Upper lobe of left lung (tissue), 6 donors: Measurements from ENCODE around the gene KNSTRN. TPM values are rescaled to one million over a fixed set of nuclear protein-coding genes. Genes with fewer than 3 reads are reported as not detected.

Source experiments
- ATAC-seq, 2 donors: fragments of 200-7000 bp; cut with Tn5 transposase; one replicate each; pipeline ENCODE4 v1.9.1; 2022; ENCODE audit warnings: mild to moderate bottlenecking in 2 of 2, moderate library complexity in 2 of 2; ENCODE audit not compliant: low FRiP score in 2 of 2
- DNase-seq, 2 donors: peaks; one replicate each; pipeline ENCODE4 v3.0.0-alpha.2; 2019 to 2020
- H3K27ac ChIP-seq, 4 donors: fragments of 200-600 bp; sonication (generic); one replicate each; pipeline ENCODE4 v1.5.1; 2016 to 2019
- H3K27me3 ChIP-seq, 4 donors: fragments of 200-600 bp; sonication (generic); one replicate each; pipeline ENCODE4 v1.5.1; 2017 to 2019
- H3K36me3 ChIP-seq, 4 donors: fragments of 200-600 bp; sonication (generic); one replicate each; pipeline ENCODE4 v1.5.1; 2016 to 2019
- H3K4me1 ChIP-seq, 4 donors: fragments of 200-600 bp; sonication (generic); one replicate each; pipeline ENCODE4 v1.5.1; 2018 to 2019
- H3K4me3 ChIP-seq, 4 donors: fragments of 200-600 bp; sonication (generic); one replicate each; pipeline ENCODE4 v1.5.1; 2017 to 2019; ENCODE audit warnings: mild to moderate bottlenecking in 2 of 4, moderate library complexity in 1 of 4
- H3K9me3 ChIP-seq, 4 donors: fragments of 200-600 bp; sonication (generic); one replicate each; pipeline ENCODE4 v1.5.1; 2018 to 2019
- EP300 ChIP-seq, 4 donors: sonication (generic); formaldehyde crosslinking; IDR thresholded peaks; one replicate each; pipeline ENCODE4 v1.5.1; 2017; ENCODE audit warnings: antibody characterized with exemption in 4 of 4, control low read depth in 2 of 4
- POLR2A ChIP-seq, 4 donors: fragments of 450-650 bp; IDR thresholded peaks; one replicate each; pipeline ENCODE4 v1.5.1; 2016 to 2017; ENCODE audit warnings: antibody characterized with exemption in 4 of 4, mild to moderate bottlenecking in 2 of 4
- POLR2AphosphoS5 ChIP-seq, 2 donors: sonication (generic); formaldehyde crosslinking; IDR thresholded peaks; one replicate each; pipeline ENCODE4 v1.5.1; 2017; ENCODE audit warnings: antibody characterized with exemption in 2 of 2
- WGBS, 2 donors: methylation state at CpG; one replicate each; pipeline ENCODE4 v1.1.5; 2017 to 2018; 5-methylcytosine and 5-hydroxymethylcytosine counted together
- total RNA-seq, 6 donors: library from RNA; depleted of rRNA in 4 of 6; stranded (reverse); fragments of >200 nt in 4 of 6; gene quantifications; one replicate each; pipeline versions ENCODE4 v1.1.0 to v1.2.1, GENCODE V29; 2016 to 2021
- TF ChIP-seq, protein P1 (sequence below), 6 experiments: fragments of 450-650 bp in 4 of 6; fragments of 200-600 bp in 2 of 6; sonication (generic) in 2 of 6; IDR thresholded peaks; one replicate each; pipeline ENCODE4 v1.5.1; 2016 to 2019; ENCODE audit warnings: antibody characterized with exemption in 6 of 6
- donor health status: DM: no; HTN: no; CAD: no; lungs with moderate emphysema.
- donor health status: DM: no; HTN: yes; CAD: no; lungs with severe emphysema.

The KNSTRN gene
- total RNA-seq, 6 donors from 2014 or later = 10.6 to 27.6 (median 17.3) TPM

DNA sequence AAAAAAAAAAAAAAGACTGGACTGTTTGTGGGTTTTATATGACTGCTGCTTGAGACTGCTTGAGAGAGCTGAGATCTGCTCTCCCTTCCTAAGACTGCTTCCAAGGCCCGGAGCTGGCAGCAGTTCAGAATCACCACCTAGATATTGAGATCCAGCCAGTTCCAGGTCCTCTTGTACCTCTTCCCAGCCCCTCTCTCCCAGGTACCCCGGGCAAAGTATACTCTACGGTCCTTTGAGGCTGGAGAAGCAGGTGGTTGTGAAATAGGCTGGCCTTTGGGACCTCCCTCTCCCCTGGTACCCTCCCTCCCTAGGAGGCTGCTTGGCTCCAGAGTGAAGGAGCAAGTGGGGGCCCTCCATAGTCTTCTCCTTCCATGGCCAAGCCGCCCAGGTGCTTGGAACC is 45.7 kb downstream of the KNSTRN start:
- TF ChIP-seq, protein P1, sequence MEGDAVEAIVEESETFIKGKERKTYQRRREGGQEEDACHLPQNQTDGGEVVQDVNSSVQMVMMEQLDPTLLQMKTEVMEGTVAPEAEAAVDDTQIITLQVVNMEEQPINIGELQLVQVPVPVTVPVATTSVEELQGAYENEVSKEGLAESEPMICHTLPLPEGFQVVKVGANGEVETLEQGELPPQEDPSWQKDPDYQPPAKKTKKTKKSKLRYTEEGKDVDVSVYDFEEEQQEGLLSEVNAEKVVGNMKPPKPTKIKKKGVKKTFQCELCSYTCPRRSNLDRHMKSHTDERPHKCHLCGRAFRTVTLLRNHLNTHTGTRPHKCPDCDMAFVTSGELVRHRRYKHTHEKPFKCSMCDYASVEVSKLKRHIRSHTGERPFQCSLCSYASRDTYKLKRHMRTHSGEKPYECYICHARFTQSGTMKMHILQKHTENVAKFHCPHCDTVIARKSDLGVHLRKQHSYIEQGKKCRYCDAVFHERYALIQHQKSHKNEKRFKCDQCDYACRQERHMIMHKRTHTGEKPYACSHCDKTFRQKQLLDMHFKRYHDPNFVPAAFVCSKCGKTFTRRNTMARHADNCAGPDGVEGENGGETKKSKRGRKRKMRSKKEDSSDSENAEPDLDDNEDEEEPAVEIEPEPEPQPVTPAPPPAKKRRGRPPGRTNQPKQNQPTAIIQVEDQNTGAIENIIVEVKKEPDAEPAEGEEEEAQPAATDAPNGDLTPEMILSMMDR (IDR thresholded peaks at IDR 0.05) = no peak
- TF ChIP-seq POLR2A (IDR thresholded peaks at IDR 0.05) = no peak
- H3K4me3 ChIP-seq = no peak overlapping the region
- DNase-seq (peak in 1 of 2 donors; percentile 43), ATAC-seq (no peak)
- H3K27me3 ChIP-seq = no peaks in the 10 kb centered on the region
- H3K9me3 ChIP-seq = no peaks in the 10 kb centered on the region
- no peaks in the 10 kb centered on the region for H3K4me1 ChIP-seq
- no peak overlapping the region for H3K27ac ChIP-seq
- WGBS, 2 donors = 65 to 83% methylated on average over 4 of the region's 4 CpGs
- peaks cover 0 to 6% (median 0%) of the 10 kb centered on the region in 4 donors for H3K36me3 ChIP-seq

DNA sequence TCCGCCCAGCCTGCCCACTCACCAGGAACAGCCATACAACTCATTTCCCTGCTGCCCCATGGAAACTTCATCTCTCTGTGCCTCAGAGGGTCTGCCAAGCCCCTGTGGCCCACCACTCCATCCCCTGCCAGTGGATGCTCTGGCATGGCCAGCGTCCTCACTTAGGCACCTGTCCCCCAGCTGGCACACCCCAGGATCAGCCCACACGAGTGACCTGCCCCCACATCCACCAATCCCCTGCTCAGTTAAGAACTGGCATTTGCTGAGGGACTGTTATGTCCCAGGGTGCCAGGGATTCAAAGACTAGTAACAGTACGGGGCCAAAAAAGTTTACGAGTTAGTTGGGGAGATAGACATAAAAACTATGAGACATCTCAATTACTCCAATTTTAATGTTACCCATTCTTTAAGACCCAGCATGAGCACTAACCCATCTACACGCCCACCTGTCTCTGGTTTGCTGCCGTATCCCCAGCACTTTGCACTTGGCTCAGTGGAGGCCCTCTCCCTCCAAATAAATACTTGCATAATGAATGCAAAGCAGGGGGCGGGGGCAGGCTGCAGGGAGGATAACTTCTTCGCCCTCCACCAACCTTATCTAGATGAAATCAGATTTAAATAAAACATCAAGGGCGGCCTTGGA is 46.7 kb downstream of the KNSTRN start:
- no peaks in the 10 kb centered on the region for H3K27me3 ChIP-seq
- TF ChIP-seq, protein P1 (IDR thresholded peaks at IDR 0.05) = no peak
- TF ChIP-seq EP300 (IDR thresholded peaks at IDR 0.05) = no peak
- no peak for TF ChIP-seq POLR2A (IDR thresholded peaks at IDR 0.05)
- no peak for TF ChIP-seq POLR2AphosphoS5 (IDR thresholded peaks at IDR 0.05)
- no peak overlapping the region for H3K4me3 ChIP-seq
- H3K36me3 ChIP-seq = peaks cover 0 to 6% (median 0%) of the 10 kb centered on the region in 4 donors
- ATAC-seq = no peak
- DNase-seq = no peak
- H3K4me1 ChIP-seq = no peaks in the 10 kb centered on the region
- WGBS, 2 donors = 85 to 92% methylated on average over 10 of the region's 10 CpGs
- H3K9me3 ChIP-seq = no peaks in the 10 kb centered on the region
- H3K27ac ChIP-seq = no peak overlapping the region

DNA sequence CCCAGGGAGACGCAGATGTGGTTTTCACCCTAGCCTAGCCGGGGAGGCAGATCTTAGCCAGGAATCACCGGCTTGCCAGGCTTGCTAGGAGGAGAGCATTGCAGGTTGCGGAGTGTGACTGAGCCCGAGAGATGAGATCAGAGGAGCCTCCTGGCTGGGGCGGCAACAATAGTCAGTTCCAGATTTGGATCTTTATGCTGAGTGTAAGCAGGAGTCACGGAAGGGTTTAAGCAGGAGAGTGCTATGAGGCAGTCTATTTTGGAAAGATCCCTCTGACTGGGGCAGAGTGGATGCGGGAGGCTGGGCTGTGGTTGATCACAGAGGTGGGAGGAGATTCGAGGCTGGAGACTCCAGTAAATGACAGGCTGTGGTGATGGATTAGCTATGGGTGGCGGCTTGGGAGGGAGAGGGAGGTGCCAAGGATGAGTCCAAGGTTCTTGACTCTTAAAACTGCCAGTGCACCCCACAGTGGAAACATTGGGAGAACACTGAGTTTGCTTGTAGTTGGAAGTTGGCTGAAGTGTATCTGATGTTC is 47.8 kb downstream of the KNSTRN start:
- peaks cover 0 to 5% (median 0%) of the 10 kb centered on the region in 4 donors for H3K27me3 ChIP-seq
- DNase-seq = no peak
- H3K4me1 ChIP-seq = peaks cover 0 to 2% (median under 1%) of the 10 kb centered on the region in 4 donors
- no peak for TF ChIP-seq POLR2A (IDR thresholded peaks at IDR 0.05)
- TF ChIP-seq EP300 (IDR thresholded peaks at IDR 0.05) = no peak
- TF ChIP-seq, protein P1 (IDR thresholded peaks at IDR 0.05) = no peak
- TF ChIP-seq POLR2AphosphoS5 (IDR thresholded peaks at IDR 0.05) = no peak
- H3K27ac ChIP-seq = no peak overlapping the region
- H3K4me3 ChIP-seq = no peak overlapping the region
- H3K36me3 ChIP-seq = peaks cover 0 to 6% (median 0%) of the 10 kb centered on the region in 4 donors
- 74 to 86% methylated on average over 10 of the region's 10 CpGs for WGBS, 2 donors
- peak; percentile 6 to 63 for ATAC-seq
- no peaks in the 10 kb centered on the region for H3K9me3 ChIP-seq

DNA sequence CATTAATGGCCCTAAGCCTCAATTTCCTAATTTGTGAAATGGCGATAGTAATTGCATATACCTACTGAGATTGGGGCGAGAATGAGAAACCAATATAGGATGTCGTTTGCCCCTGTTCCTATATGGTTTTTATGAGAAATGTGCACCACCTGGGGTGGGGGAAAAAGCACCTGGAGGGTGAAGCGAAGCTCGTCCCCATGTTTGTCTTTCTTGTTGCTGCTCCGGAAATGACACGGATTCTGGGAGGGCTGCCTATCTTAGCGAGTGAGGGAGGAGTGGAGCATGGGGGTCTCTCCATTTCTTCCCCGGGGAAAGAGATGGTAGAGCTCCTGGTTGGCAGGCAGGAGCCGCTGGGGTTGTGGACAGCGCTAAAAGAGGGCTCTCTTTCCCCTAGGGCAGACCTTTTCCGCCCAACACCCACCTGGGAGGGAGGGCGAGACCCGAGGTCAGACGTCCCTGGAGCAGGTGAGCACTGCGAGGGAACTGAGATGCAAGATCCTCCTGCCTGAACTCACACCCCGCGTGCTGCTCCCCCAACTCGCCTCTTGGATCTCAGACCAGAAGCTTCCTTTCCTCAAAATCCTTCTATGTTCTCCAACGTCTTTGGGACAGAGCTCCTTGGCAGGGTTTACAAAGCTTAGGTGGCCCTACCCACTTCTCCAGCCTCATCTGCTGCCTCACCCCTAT is 52.6 kb downstream of the KNSTRN start:
- H3K4me3 ChIP-seq = no peak overlapping the region
- no peak overlapping the region for H3K27ac ChIP-seq
- 51 to 58% methylated on average over 20 of the region's 20 CpGs for WGBS, 2 donors
- TF ChIP-seq, protein P1 (IDR thresholded peaks at IDR 0.05) = no peak
- TF ChIP-seq EP300 (IDR thresholded peaks at IDR 0.05) (no peak), POLR2A (IDR thresholded peaks at IDR 0.05) (no peak), POLR2AphosphoS5 (IDR thresholded peaks at IDR 0.05) (no peak)
- peaks cover 28 to 35% (median 29%) of the 10 kb centered on the region in 4 donors for H3K4me1 ChIP-seq
- peaks cover 0 to 34% (median 14%) of the 10 kb centered on the region in 4 donors for H3K27me3 ChIP-seq
- no peaks in the 10 kb centered on the region for H3K9me3 ChIP-seq
- ATAC-seq (no peak), DNase-seq (no peak)
- H3K36me3 ChIP-seq = no peaks in the 10 kb centered on the region
